ENCODE measurements around the gene SNUPN.
A peak's percentile ranks its signal among the peaks of the same experiment; 100 is the strongest.
"Not testable (repeated sequence)": the region's sequence is repeated elsewhere in the genome, so short reads cannot be mapped to it uniquely, and the experiment has no call there.

Gene SNUPN

GRCh38 chr15:75583701-75584100, 41.8 kb downstream of the SNUPN start:
- DNase-seq (ENCODE audit: low read depth in 2 of 2): no peak

GRCh38 chr15:75582943-75583342, 42.6 kb downstream of the SNUPN start:
- not testable (repeated sequence) for DNase-seq (ENCODE audit: low read depth in 2 of 2)

GRCh38 chr15:75578948-75579920, 46.3 kb downstream of the SNUPN start, which contains the start of gene PTPN9:
TSS of gene PTPN9 (minus strand) at chr15:75579315. CDS start at chr15:75578776, 539 bp downstream.
- peak; percentile 43 to 60 for DNase-seq (ENCODE audit: low read depth in 2 of 2)

- DNase-seq (ENCODE audit: low read depth in 2 of 2): no peak
These were observed 47.2 kb downstream of the SNUPN start for GRCh38 chr15:75578173-75578947.

GRCh38 chr15:75577401-75578172, 47.9 kb downstream of the SNUPN start:
- DNase-seq (ENCODE audit: low read depth in 2 of 2): no peak

GRCh38 chr15:75573648-75574384, 51.7 kb downstream of the SNUPN start:
- DNase-seq (ENCODE audit: low read depth in 2 of 2): no peak

- DNase-seq (ENCODE audit: low read depth in 2 of 2): no peak
These were observed 55.2 kb downstream of the SNUPN start for GRCh38 chr15:75570126-75570845.

GRCh38 chr15:75565062-75565970, 60.2 kb downstream of the SNUPN start:
- DNase-seq (ENCODE audit: low read depth in 2 of 2): no peak

- DNase-seq (ENCODE audit: low read depth in 2 of 2): no peak
These were observed 63.6 kb downstream of the SNUPN start for GRCh38 chr15:75561888-75562287.

GRCh38 chr15:75559360-75559759, 66.2 kb downstream of the SNUPN start:
- DNase-seq (ENCODE audit: low read depth in 2 of 2): not testable (repeated sequence)

- not testable (repeated sequence) for DNase-seq (ENCODE audit: low read depth in 2 of 2)
These were observed 66.6 kb downstream of the SNUPN start for GRCh38 chr15:75558955-75559354.

GRCh38 chr15:75554717-75555116, 70.8 kb downstream of the SNUPN start:
- no peak for DNase-seq (ENCODE audit: low read depth in 2 of 2)

GRCh38 chr15:75553659-75554058, 71.9 kb downstream of the SNUPN start:
- DNase-seq (ENCODE audit: low read depth in 2 of 2): no peak

GRCh38 chr15:75551091-75551490, 74.4 kb downstream of the SNUPN start:
- DNase-seq (ENCODE audit: low read depth in 2 of 2): no peak

All from stimulated activated CD4-positive, alpha-beta T cell treated with anti-CD3 and anti-CD28 coated beads, Interleukin-12 subunit alpha, Interleukin-12 subunit beta, amount 100 ng/mL, for 24 hours (primary cell).